Measurements from ENCODE around the gene PSMD11.

GRCh38 chr17:32502710-32503109 is 58.4 kb downstream of the PSMD11 start:
- TF ChIP-seq CTCF (IDR thresholded peaks at IDR 0.05; ENCODE audit: insufficient read depth, low read length, poor library complexity, severe bottlenecking), result no peak
- no peak for TF ChIP-seq EZH2phosphoT487 (conservative IDR thresholded peaks at IDR 0.05; ENCODE audit: low read length)
